Measurements from ENCODE around the gene GIT1. TPM values are rescaled to one million over a fixed set of nuclear protein-coding genes. Genes with fewer than 3 reads are reported as not detected.

Gene GIT1
- total and polyA plus RNA-seq, 9 of the 15 experiments (the other 6 are each of a cell fraction or from before 2014, with no cell fraction given) = 0.35 to 35.3 (median 17.1) TPM

- in situ Hi-C loops (cut with MboI) = no loop called here
- no peaks in the 10 kb centered on the region for H3K9me3 ChIP-seq (replicated peaks; ENCODE audit: control insufficient read depth, insufficient read depth, low read depth, low read length)
- BruUV-seq (replicated peaks) = no TSS peak
- TF ChIP-seq ZNF280A (IDR thresholded peaks at IDR 0.05; ENCODE audit: low read depth, partially characterized antibody) (no peak), NBN (IDR thresholded peaks at IDR 0.05; ENCODE audit: low read depth) (no peak), CHD2 (IDR thresholded peaks at IDR 0.05; ENCODE audit: low read depth, low read length) (no peak), CBFB (CRISPR knock-in tag; IDR thresholded peaks at IDR 0.05) (no peak), RBFOX2 (IDR thresholded peaks at IDR 0.05; ENCODE audit: low read depth, low read length) (0 out of 2 replicates have a peak, but pooled peaks have one; percentile 16)
- CTCF ChIA-PET (ENCODE audit: low intra/inter-chr PET ratio) = no interaction called here
- H2AFZ ChIP-seq (ENCODE audit: low read depth, low read length) = no peak overlapping the region
- no peaks in the 10 kb centered on the region for H3K79me2 ChIP-seq (ENCODE audit: control insufficient read depth, insufficient read depth, low read length)
- H3K36me3 ChIP-seq (ENCODE audit: control insufficient read depth, insufficient read depth, low read length) = no peaks in the 10 kb centered on the region
- no peak overlapping the region for H3K27ac ChIP-seq (ENCODE audit: extremely low read depth, low read depth, low read length)
- peak overlapping the region in 1 of 2 experiments; percentile 40; a peak in 1 of 4 replicates for H3K9ac ChIP-seq (ENCODE audit: insufficient read depth in 1 of 2, low read depth in 2 of 2, low read length in 2 of 2)
- H3K4me1 ChIP-seq (replicated peaks in 1 of 2; ENCODE audit: control insufficient read depth in 2 of 2, insufficient read depth in 2 of 2, low read length in 2 of 2) = peaks cover 3 to 42% of the 10 kb centered on the region in 2 experiments; a peak in 4 of 5 replicates
- no peaks in the 10 kb centered on the region for H3K9me1 ChIP-seq (ENCODE audit: control insufficient read depth, insufficient read depth, low read length)
- FAIRE-seq (no peak), ATAC-seq (no peak), DNase-seq (ENCODE audit: extremely low read depth in 1 of 4, low spot score in 3 of 4) (no peak)
- H3K4me2 ChIP-seq (ENCODE audit: insufficient read depth, low read length) = no peak overlapping the region
- intact Hi-C loops (cut with micrococcal nuclease) = no loop called here
- POLR2A ChIA-PET = interaction anchor here (0.7 kb wide), 1 partner anchor 11 kb away, joined by 3 read pairs; no protein-coding TSS in a partner anchor
- H4K20me1 ChIP-seq (replicated peaks; ENCODE audit: control insufficient read depth, insufficient read depth, low read length) = peaks cover 9% of the 10 kb centered on the region
- 85% methylated on average over 25 of the region's 55 CpGs for WGBS (ENCODE audit: insufficient coverage, low coverage, missing lambda C conversion rate)
- no peak overlapping the region for H3K4me3 ChIP-seq
- H3K27me3 ChIP-seq (ENCODE audit: control insufficient read depth in 2 of 2, insufficient read depth in 2 of 2, low read length in 2 of 2) = no peaks in the 10 kb centered on the region; a peak in 1 of 5 replicates
Measured at GRCh38 chr17:29565643-29566472, 23.6 kb downstream of the GIT1 start.

Measured in K562 (cell line).